Activated B cell treated with CpG ODN at 0.5 μM for 24 hours (primary cell): Measurements from ENCODE around the gene COL16A1. TPM values are rescaled to one million over a fixed set of nuclear protein-coding genes. Genes with fewer than 3 reads are reported as not detected.

ENCODE experiments used
- ATAC-seq: fragments of 200-7000 bp; cut with Tn5 transposase; one replicate; pipeline ENCODE4 v1.10.0; 2021; ENCODE audit warnings: low read depth, mild to moderate bottlenecking, moderate library complexity
- CTCF ChIA-PET: fragments of 350-600 bp; sonication (Branson Sonifier 250); formaldehyde crosslinking; loops from one replicate; lab custom pipeline; 2021; ENCODE audit warnings: antibody characterized with exemption; lab: Charles Lee
- POLR2A ChIA-PET: fragments of 350-600 bp; sonication (Branson Sonifier 250); formaldehyde crosslinking; loops from one replicate; lab custom pipeline; 2021; ENCODE audit warnings: antibody characterized with exemption; lab: Charles Lee
- DNase-seq: peaks from one replicate; pipeline ENCODE4 v3.0.0; 2022
- H3K27ac Mint-ChIP-seq: one replicate; pipeline ENCODE4 v1.8.0; 2020; ENCODE audit warnings: mixed read lengths
- H3K27me3 Mint-ChIP-seq: one replicate; pipeline ENCODE4 v1.8.0; 2021; ENCODE audit warnings: mixed read lengths
- H3K36me3 Mint-ChIP-seq: one replicate; pipeline ENCODE4 v1.8.0; 2021; ENCODE audit warnings: low read depth, mixed read lengths
- H3K4me1 Mint-ChIP-seq: one replicate; pipeline ENCODE4 v1.8.0; 2021; ENCODE audit warnings: mixed read lengths
- H3K4me3 Mint-ChIP-seq: one replicate; pipeline ENCODE4 v1.8.0; 2020; ENCODE audit warnings: mild to moderate bottlenecking, mixed read lengths
- H3K9me3 Mint-ChIP-seq: one replicate; pipeline ENCODE4 v1.8.0; 2020; ENCODE audit warnings: mixed read lengths
- CTCF ChIP-seq: fragments of 200-600 bp; IDR thresholded peaks from one replicate; pipeline ENCODE4 v1.8.0; 2022; ENCODE audit warnings: antibody characterized with exemption, mild to moderate bottlenecking
- intact Hi-C: fragments of 100-400 bp; cut with micrococcal nuclease; formaldehyde crosslinking; loops from one replicate; pipeline ENCODE4 v1.15.1; 2024
- total RNA-seq: library from RNA; stranded (reverse); gene quantifications from 2 replicates; pipeline ENCODE4 v1.2.3, GENCODE V29; 2022

Gene COL16A1
- total RNA-seq, 1 donor from 2014 or later: 0.31 TPM

DNA sequence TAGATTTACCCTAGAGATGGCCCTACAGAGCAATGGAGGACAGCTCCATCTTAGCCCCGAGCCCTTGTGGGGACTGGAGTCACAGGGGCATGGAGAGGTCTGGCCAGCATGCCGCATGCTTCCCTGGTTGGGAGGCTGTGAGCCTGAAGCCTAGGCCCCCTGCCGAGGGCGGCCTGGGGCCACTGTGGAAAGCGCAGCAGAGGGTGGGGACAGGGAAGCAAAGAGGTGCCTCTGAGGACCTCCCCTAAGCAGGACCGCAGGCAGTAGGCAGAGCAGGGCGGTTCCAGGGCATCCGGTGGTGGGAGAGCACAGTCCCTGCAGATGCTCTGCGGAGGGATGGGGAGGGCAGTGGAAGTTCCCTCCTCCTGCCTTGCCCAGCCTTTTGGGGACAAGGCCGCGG lies 32.7 kb downstream of the COL16A1 start:
- no peak for DNase-seq
- Mint-ChIP-seq H3K4me1 (peaks cover 9% of the 10 kb centered on the region), H3K27me3 (peaks cover 26% of the 10 kb centered on the region), H3K4me3 (no peak overlapping the region), H3K27ac (no peak overlapping the region), H3K36me3 (no peaks in the 10 kb centered on the region), H3K9me3 (no peaks in the 10 kb centered on the region)
- no peak for ATAC-seq
- POLR2A ChIA-PET: no interaction called here
- intact Hi-C loops: no loop called here
- no peak for TF ChIP-seq CTCF
- CTCF ChIA-PET: no interaction called here

DNA sequence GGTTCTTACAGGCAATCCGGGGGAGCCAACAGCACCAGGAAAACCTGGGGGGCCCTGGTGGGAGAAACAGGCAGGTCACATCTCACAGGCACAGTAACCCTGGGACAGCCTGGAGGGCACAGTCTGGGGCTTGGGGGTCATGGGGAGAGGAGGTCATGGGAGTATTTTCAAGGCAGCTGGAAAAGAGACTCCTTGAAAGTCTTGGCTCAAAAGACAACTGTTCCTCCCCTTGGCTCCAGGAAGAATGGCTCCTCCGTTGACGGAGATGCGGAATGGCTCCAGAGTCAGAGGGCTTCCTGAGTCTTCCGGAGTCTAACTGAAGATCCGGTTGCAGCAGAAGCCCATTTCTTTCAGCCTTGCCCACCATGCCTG lies 33.2 kb downstream of the COL16A1 start:
- intact Hi-C loops: no loop called here
- peaks cover 9% of the 10 kb centered on the region for H3K4me1 Mint-ChIP-seq
- no peak for ATAC-seq
- CTCF ChIA-PET: interaction anchor here (1.0 kb wide), 1 partner anchor 118 kb away, joined by 3 read pairs; no protein-coding TSS in a partner anchor
- H3K9me3 Mint-ChIP-seq: no peaks in the 10 kb centered on the region
- no peak for DNase-seq
- no peak for TF ChIP-seq CTCF
- H3K27me3 Mint-ChIP-seq: peaks cover 26% of the 10 kb centered on the region
- no peaks in the 10 kb centered on the region for H3K36me3 Mint-ChIP-seq
- POLR2A ChIA-PET: no interaction called here
- no peak overlapping the region for H3K4me3 Mint-ChIP-seq
- H3K27ac Mint-ChIP-seq: no peak overlapping the region

- Mint-ChIP-seq H3K27me3 (peaks cover 22% of the 10 kb centered on the region), H3K36me3 (no peaks in the 10 kb centered on the region), H3K4me3 (peak overlapping the region; percentile 42), H3K27ac (no peak overlapping the region), H3K9me3 (no peaks in the 10 kb centered on the region), H3K4me1 (peaks cover 9% of the 10 kb centered on the region)
- ATAC-seq (peak; percentile 31), DNase-seq (no peak)
- CTCF ChIA-PET: interaction anchor here (1.0 kb wide), 1 partner anchor 119 kb away, joined by 3 read pairs; no protein-coding TSS in a partner anchor
- no peak for TF ChIP-seq CTCF
- intact Hi-C loops: no loop called here
- POLR2A ChIA-PET: no interaction called here
Observed at GRCh38 chr1:31669786-31670592, 33.8 kb downstream of the COL16A1 start.

DNA sequence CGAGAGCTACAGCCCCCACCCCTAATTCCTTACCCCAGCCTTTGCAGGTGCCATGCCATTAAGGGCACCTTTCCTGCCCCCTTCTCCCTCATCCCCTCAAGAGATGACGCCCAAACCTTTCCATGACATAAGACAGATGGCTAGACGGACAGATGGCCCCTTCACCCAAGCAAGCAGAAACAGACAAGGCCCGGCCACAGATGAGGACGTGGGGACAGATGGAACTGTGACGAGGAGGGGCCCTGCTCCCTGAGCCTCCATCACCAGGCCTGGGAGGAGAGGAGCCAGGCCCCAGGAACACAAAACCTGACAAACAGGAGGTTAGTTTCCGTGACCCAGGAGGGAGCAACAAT lies 34.4 kb downstream of the COL16A1 start:
- Mint-ChIP-seq H3K4me1 (peaks cover 9% of the 10 kb centered on the region), H3K4me3 (peak overlapping the region; percentile 37), H3K27ac (no peak overlapping the region), H3K36me3 (no peaks in the 10 kb centered on the region), H3K9me3 (no peaks in the 10 kb centered on the region), H3K27me3 (peaks cover 22% of the 10 kb centered on the region)
- ChIA-PET POLR2A (no interaction called here), CTCF (no interaction called here)
- TF ChIP-seq CTCF: no peak
- no peak for ATAC-seq
- no peak for DNase-seq
- intact Hi-C loops: no loop called here

- no peak for TF ChIP-seq CTCF
- Mint-ChIP-seq H3K27me3 (peaks cover 26% of the 10 kb centered on the region), H3K4me1 (peaks cover 9% of the 10 kb centered on the region), H3K4me3 (no peak overlapping the region), H3K36me3 (no peaks in the 10 kb centered on the region), H3K27ac (no peak overlapping the region), H3K9me3 (no peaks in the 10 kb centered on the region)
- DNase-seq: no peak
- CTCF ChIA-PET: no interaction called here
- POLR2A ChIA-PET: interaction anchor here (0.6 kb wide), 3 partner anchors 8 to 933 kb away, joined by 4 to 6 read pairs (median 4); no protein-coding TSS in a partner anchor
- no peak for ATAC-seq
- intact Hi-C loops: no loop called here
Observed at GRCh38 chr1:31668303-31668883, 35.4 kb downstream of the COL16A1 start.
